K562 (cell line): Measurements from ENCODE around the gene PUS7. TPM values are rescaled to one million over a fixed set of nuclear protein-coding genes. Genes with fewer than 3 reads are reported as not detected.
"Not testable (repeated sequence)": the region's sequence is repeated elsewhere in the genome, so short reads cannot be mapped to it uniquely, and the experiment has no call there.

Source experiments
- ATAC-seq: fragments of 200-7000 bp; cut with Tn5 transposase; 3 replicates; pipeline ENCODE4 v1.9.1; 2020; ENCODE audit warnings: moderate library complexity
- BruUV-seq: library from RNA; stranded (reverse); fragments of 400-500 nt; replicated peaks from 2 replicates; lab custom pipeline; 2021; lab: Mats Ljungman, UMichigan
- CTCF ChIA-PET: fragments of 300-600 bp; formaldehyde crosslinking; extraction: SDS; loops from one replicate; lab custom pipeline; 2021; ENCODE audit warnings: low intra/inter-chr PET ratio; lab: Yijun Ruan, JAX
- POLR2A ChIA-PET: fragments of 300-600, 350-650 bp; sonication (Branson Sonifier 250); formaldehyde crosslinking; extraction: SDS; loops from one replicate; lab custom pipeline; 2021; ENCODE audit warnings: antibody characterized with exemption, inconsistent platforms; lab: Yijun Ruan, JAX
- DNase-seq, 4 experiments: peaks; one replicate each; pipeline versions ENCODE4 v3.0.0 to v3.0.0-alpha.2; 2011 to 2018; ENCODE audit warnings: low spot score in 3 of 4, mixed read lengths in 3 of 4; ENCODE audit errors: extremely low read depth in 1 of 4
- FAIRE-seq: peaks from 2 replicates; lab custom pipeline; 2011; peaks lifted over from hg19 to GRCh38; lab: Jason Lieb, UNC
- H2AFZ ChIP-seq: 2 replicates; pipeline ENCODE4 v1.6.0; 2011; ENCODE audit warnings: low read depth, low read length, control low read depth, inconsistent platforms
- H3K27ac ChIP-seq: fragments of 200-600 bp; 3 replicates; pipeline ENCODE4 v1.8.0; 2011; ENCODE audit warnings: low read depth, mild to moderate bottlenecking, control low read depth, inconsistent platforms, low read length, moderate library complexity, mixed read lengths; ENCODE audit errors: extremely low read depth
- H3K27me3 ChIP-seq, 2 experiments: fragments of 300-600 bp in 1 of 2; 2 replicates in 1 of 2; 3 replicates in 1 of 2; pipeline versions ENCODE4 v1.6.0 to v1.8.0; 2011; ENCODE audit warnings: inconsistent platforms in 2 of 2, low read length in 2 of 2, mild to moderate bottlenecking in 1 of 2, mixed read lengths in 1 of 2, moderate library complexity in 1 of 2; ENCODE audit not compliant: control insufficient read depth in 2 of 2, insufficient read depth in 2 of 2
- H3K36me3 ChIP-seq: fragments of 300-600 bp; 3 replicates; pipeline ENCODE4 v1.8.0; 2011; ENCODE audit warnings: mild to moderate bottlenecking, low read length, inconsistent platforms; ENCODE audit not compliant: control insufficient read depth, insufficient read depth
- H3K4me1 ChIP-seq, 2 experiments: fragments of 200-600 bp in 1 of 2; replicated peaks in 1 of 2; 2 replicates in 1 of 2; 3 replicates in 1 of 2; pipeline versions ENCODE4 v1.5.1 to v1.8.0; 2011; ENCODE audit warnings: inconsistent platforms in 2 of 2, low read length in 2 of 2, mild to moderate bottlenecking in 1 of 2, mixed read lengths in 1 of 2, moderate library complexity in 1 of 2; ENCODE audit not compliant: control insufficient read depth in 2 of 2, insufficient read depth in 2 of 2
- H3K4me2 ChIP-seq: 2 replicates; pipeline ENCODE4 v1.6.1; 2011; ENCODE audit warnings: low read length, control low read depth, inconsistent platforms, mixed read lengths; ENCODE audit not compliant: insufficient read depth
- H3K4me3 ChIP-seq: fragments of 200-600 bp; sonication (generic), shearing (Covaris generic); 2 replicates; pipeline ENCODE4 v1.5.1; 2016; ENCODE audit warnings: control low read depth, inconsistent platforms
- H3K79me2 ChIP-seq: fragments of 200-600 bp; 3 replicates; pipeline ENCODE4 v1.8.0; 2011; ENCODE audit warnings: low read length, inconsistent platforms; ENCODE audit not compliant: control insufficient read depth, insufficient read depth
- H3K9ac ChIP-seq, 2 experiments: 2 replicates each; pipeline versions ENCODE4 v1.6.0 to v1.6.1; 2011; ENCODE audit warnings: low read depth in 2 of 2, low read length in 2 of 2, control low read depth in 1 of 2, inconsistent platforms in 1 of 2, mild to moderate bottlenecking in 1 of 2, mixed read lengths in 1 of 2; ENCODE audit not compliant: insufficient read depth in 1 of 2
- H3K9me1 ChIP-seq: one replicate; pipeline ENCODE4 v1.6.0; 2011; ENCODE audit warnings: inconsistent platforms, mild to moderate bottlenecking, low read length, moderate library complexity; ENCODE audit not compliant: control insufficient read depth, insufficient read depth
- H3K9me3 ChIP-seq: replicated peaks from 2 replicates; pipeline ENCODE4 v1.5.1; 2011; ENCODE audit warnings: low read depth, low read length, inconsistent platforms; ENCODE audit not compliant: control insufficient read depth, insufficient read depth
- H4K20me1 ChIP-seq: replicated peaks from 2 replicates; pipeline ENCODE4 v1.6.1; 2011; ENCODE audit warnings: low read length, inconsistent platforms, mixed read lengths; ENCODE audit not compliant: control insufficient read depth, insufficient read depth
- CBFB ChIP-seq: sonication (generic); formaldehyde crosslinking; IDR thresholded peaks from 2 replicates; pipeline ENCODE4 v1.4.0; 2020; ENCODE audit warnings: mild to moderate bottlenecking, missing genetic modification reagents
- DIDO1 ChIP-seq: fragments of 450-650 bp; IDR thresholded peaks from 2 replicates; pipeline ENCODE4 v1.6.1; 2016; ENCODE audit warnings: low read depth, missing biosample characterization, missing genetic modification characterization
- EP400 ChIP-seq: fragments of 450-650 bp; IDR thresholded peaks from 2 replicates; pipeline ENCODE4 v1.6.1; 2017; ENCODE audit warnings: antibody characterized with exemption, mild to moderate bottlenecking, moderate library complexity
- NELFE ChIP-seq: IDR thresholded peaks from 2 replicates; pipeline ENCODE4 v1.6.1; 2011; ENCODE audit warnings: mild to moderate bottlenecking; ENCODE audit not compliant: insufficient read depth, insufficient read length
- PPARD ChIP-seq: fragments of 250-450 bp; sonication (Bioruptor Pico); IDR thresholded peaks from 2 replicates; pipeline ENCODE4 v1.8.0; 2022; ENCODE audit warnings: inconsistent platforms, mild to moderate bottlenecking, moderate library complexity
- WGBS: fragments of 100-300 bp; shearing (Covaris generic); methylation state at CpG from one replicate; pipeline ENCODE4 v1.1.6; 2016; ENCODE audit warnings: low coverage, mixed read lengths; ENCODE audit not compliant: insufficient coverage; ENCODE audit errors: missing lambda C conversion rate; 5-methylcytosine and 5-hydroxymethylcytosine counted together
- in situ Hi-C: fragments of 300-500 bp; cut with MboI; formaldehyde crosslinking; loops from 4 replicates; pipeline ENCODE4 v1.15.0; 2018; ENCODE audit warnings: inconsistent platforms, mixed read lengths
- intact Hi-C: fragments of 100-400 bp; cut with micrococcal nuclease; formaldehyde crosslinking; loops from 2 replicates; pipeline ENCODE4 v1.14.2; 2022
- polyA plus RNA-seq, 8 experiments: library from polyadenylated mRNA; depleted of rRNA in 4 of 8; stranded (reverse) in 5 of 8; unstranded in 3 of 8; fragments of >200 nt; fragmentation: Nextera tagmentation in 2 of 8; fragmentation: Illumina TruSeq in 1 of 8; extraction: Ambion mirVana in 2 of 8; extraction: Trizol in 1 of 8; gene quantifications; 2 replicates each; pipeline versions ENCODE4 v1.2.1 to v1.2.3, GENCODE V29; 2011 to 2014; ENCODE audit warnings: inconsistent platforms in 1 of 8, missing spikeins in 1 of 8
- total RNA-seq, 7 experiments: library from RNA; depleted of rRNA in 6 of 7; stranded (reverse); fragments of >200 nt in 6 of 7; fragmentation: Illumina TruSeq in 2 of 7; extraction: Trizol in 2 of 7; gene quantifications; 2 replicates each; pipeline versions ENCODE4 v1.2.1 to v1.2.3, GENCODE V29; 2011 to 2021; ENCODE audit warnings: low replicate concordance in 1 of 7

Gene PUS7
- total and polyA plus RNA-seq, 9 of the 15 experiments (the other 6 are each of a cell fraction or from before 2014, with no cell fraction given): 15.1 to 95.6 (median 63.2) TPM

DNA sequence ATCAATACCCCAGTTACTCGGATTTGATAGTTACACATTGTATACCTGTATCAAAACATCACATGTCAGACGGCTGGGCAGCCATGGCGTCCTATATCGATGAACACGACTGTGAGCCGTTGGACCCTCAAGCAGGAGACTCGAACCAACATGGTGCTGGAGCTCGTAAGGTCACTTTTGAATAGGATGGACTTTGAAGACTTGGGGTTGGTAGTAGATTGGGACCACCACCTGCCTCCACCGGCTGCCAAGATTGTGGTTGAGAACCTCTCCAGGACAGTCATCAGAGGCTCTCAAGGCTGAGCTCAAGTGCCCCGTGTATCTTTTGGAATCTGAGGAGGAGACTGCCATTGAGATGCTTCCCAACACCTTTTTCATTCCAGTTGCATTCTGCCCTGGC, 8.1 kb upstream of the PUS7 start:
- in situ Hi-C loops: no loop called here
- BruUV-seq: TSS peak; percentile 46
- Histone ChIP-seq H3K9ac (no peak overlapping the region), H3K79me2 (peaks cover 30% of the 10 kb centered on the region), H3K4me3 (no peak overlapping the region), H3K9me3 (no peaks in the 10 kb centered on the region), H3K27me3 (no peaks in the 10 kb centered on the region), H3K9me1 (no peaks in the 10 kb centered on the region), H3K27ac (no peak overlapping the region), H3K36me3 (peaks cover 22% of the 10 kb centered on the region; the same call in 2 of the 3 replicates), H4K20me1 (no peaks in the 10 kb centered on the region), H2AFZ (no peak overlapping the region), H3K4me2 (no peak overlapping the region), H3K4me1 (peaks cover 10 to 12% of the 10 kb centered on the region in 2 experiments)
- WGBS: 85% methylated on average over 10 of the region's 10 CpGs
- FAIRE-seq (no peak), ATAC-seq (no peak), DNase-seq (no peak)
- intact Hi-C loops: no loop called here
- ChIA-PET POLR2A (interaction anchor here (1.0 to 1.1 kb wide), 2 partner anchors 9 to 11 kb away, joined by 3 to 5 read pairs; no protein-coding TSS in a partner anchor), CTCF (no interaction called here)
- TF ChIP-seq PPARD (CRISPR knock-in tag) (no peak), EP400 (no peak), NELFE (no peak), DIDO1 (no peak), CBFB (CRISPR knock-in tag) (no peak)

DNA sequence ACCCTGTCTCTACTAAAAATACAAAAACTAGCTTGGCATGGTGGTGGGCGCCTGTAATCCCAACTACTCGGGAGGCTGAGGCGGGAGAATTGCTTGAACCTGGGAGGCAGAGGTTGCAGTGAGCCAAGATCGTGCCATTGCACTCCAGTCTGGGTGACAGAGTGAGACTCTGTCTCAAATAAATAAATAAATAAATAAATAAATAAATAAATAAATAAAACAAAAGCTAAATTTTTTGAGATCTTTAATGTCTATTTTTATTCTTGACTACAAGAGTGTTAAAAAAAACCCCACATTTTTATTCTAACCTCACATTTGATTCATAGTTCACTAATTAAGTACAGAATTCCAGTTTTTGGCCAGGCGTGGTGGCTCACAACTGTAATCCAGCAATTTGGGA, 5.7 kb upstream of the PUS7 start:
- H3K79me2 ChIP-seq, H3K36me3 ChIP-seq, H3K27me3 ChIP-seq, ATAC-seq, H2AFZ ChIP-seq, in situ Hi-C loops, H3K27ac ChIP-seq, H3K4me2 ChIP-seq, POLR2A ChIA-PET, H3K9ac ChIP-seq, BruUV-seq, DNase-seq, CTCF ChIA-PET, FAIRE-seq, H3K9me3 ChIP-seq, H3K4me3 ChIP-seq, H4K20me1 ChIP-seq, H3K9me1 ChIP-seq: not testable (repeated sequence)
- 75% methylated on average over 5 of the region's 5 CpGs for WGBS
- H3K4me1 ChIP-seq: peaks cover under 1 to 12% of the 10 kb centered on the region in 2 experiments; a peak in 3 of 5 replicates
- intact Hi-C loops: loop anchor here (10.0 kb wide), 1 partner anchor 513 kb away; the partner anchor contains the start of gene KMT2E
